ENCODE measurements around the gene CNTNAP1.
"Not testable (repeated sequence)": the region's sequence is repeated elsewhere in the genome, so short reads cannot be mapped to it uniquely, and the experiment has no call there.

CNTNAP1 gene

DNA sequence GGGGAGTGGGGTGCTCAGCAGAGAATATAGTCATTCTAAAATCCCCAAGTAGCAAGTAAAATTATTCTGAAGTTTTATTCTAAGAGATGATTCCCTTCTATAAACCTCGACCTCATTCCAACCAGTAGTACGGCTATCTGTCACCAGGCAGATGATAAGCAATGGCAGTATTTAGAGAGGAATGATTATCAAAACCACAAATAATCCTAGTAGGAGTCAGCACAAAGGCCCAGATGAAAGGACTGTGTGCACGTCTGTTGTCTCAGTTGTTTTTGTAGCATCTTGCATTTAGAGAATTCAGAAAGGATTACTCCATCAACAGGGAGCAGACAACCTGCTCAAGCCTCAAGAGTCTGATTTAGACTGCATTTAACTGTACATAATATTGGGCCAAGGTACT, 41.3 kb downstream of the CNTNAP1 start:
- no peak for DNase-seq

- DNase-seq = no peak
Observed at GRCh38 chr17:42725143-42725542, 42.8 kb downstream of the CNTNAP1 start.

DNA sequence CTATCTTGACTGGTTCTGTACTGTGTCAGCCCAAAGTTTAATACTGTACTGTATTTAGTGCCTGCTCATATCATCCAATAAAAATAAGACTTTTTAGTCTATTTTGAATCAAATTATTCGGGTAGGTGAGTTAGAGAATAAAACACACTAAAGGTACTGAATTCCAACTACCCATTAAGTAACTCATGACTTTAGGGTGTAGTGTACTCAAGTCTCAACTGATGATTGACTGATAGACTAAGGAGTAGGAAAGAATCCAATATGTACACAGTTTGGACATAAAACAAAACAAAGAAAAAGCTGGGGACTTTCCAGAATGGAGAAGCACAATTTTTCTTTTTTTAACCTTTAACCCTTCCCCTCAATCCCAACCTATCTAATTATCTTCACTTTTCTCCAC, 58.4 kb downstream of the CNTNAP1 start:
- no peak for DNase-seq

- DNase-seq = not testable (repeated sequence)
Observed at GRCh38 chr17:42742916-42743315, 60.6 kb downstream of the CNTNAP1 start.

- DNase-seq = no peak
Observed at GRCh38 chr17:42743595-42744282, 61.4 kb downstream of the CNTNAP1 start.

DNA sequence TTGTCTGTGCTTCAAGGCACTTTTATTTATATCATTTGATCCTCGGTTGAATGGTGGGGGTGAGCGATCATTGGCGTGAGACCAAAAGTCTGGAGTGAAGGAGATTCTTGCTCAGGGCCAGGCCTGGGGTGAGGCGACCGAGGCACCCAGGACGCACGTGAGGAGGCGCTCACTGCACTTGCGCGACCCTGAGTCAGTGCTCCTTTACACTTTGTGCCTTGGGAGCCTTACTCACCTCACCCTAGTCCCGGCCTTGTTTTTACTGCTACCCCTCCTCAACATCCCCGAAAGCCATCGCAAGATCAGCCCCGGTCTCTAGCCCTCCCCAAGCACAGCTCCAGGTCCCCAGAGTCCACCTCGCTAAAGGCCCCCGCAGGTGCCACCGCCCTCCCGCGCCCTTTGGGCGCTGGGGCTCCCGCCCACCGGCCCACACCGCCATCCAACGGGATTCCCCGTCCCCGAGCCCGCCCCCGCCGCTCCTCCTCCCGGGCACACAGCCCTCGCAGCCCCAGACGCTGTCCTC, 62.0 kb downstream of the CNTNAP1 start:
- peak in 39 of 56 donors; percentile 34 to 83 (median 64) for DNase-seq

DNA sequence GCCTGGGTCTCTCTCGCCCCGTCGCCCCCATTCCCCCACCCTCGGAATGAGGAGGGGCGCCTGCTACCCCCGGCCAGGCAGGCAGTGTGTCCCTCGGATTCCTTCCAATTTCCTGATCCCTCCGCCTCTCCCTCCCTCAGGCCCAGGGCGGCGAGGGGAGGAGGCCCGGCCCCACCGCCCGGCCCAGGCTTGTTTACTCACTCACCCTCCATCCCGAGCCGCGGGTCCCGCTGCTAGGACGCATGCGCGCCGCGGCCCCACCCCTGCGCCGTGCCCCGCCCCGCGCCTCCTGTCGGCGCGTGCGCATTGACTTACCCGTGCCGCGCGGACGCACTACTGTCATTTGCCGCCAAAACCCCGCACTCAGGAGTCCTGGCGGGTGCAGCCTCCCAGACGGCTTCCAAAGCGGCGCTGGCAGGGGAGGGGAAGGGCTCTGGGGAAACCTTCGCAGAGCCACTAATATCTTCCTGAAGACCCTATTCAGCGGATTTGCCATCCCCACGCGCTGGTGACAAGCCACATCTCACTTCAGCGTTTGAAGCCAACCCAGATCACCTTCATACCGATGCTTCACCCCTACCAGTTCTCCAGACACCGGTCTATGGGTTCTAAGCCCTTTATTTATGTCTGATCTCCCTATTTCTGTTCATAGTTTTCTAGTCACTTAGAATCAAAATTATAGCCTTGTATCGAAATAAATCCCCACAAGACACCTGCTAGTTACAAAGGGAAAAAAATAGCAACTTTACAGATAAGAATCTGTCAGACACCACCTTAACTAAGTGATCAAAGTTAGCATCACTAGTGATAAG, 62.7 kb downstream of the CNTNAP1 start, which contains the start of gene EZH1:
EZH1 (minus strand) TSS at position 235 of the 812 bp plus-strand sequence. CDS start 16,099 bp downstream, outside the sequence.
- peak in 55 of 56 donors; percentile 22 to 91 (median 85) for DNase-seq

GRCh38 chr17:42748202-42748907, 66.0 kb downstream of the CNTNAP1 start:
- DNase-seq = peak in 1 of 56 donors; percentile 1

GRCh38 chr17:42748908-42749798, 66.8 kb downstream of the CNTNAP1 start:
- peak in 4 of 56 donors; percentile 15 to 27 (median 22) for DNase-seq
